ENCODE data around the gene PTEN.

The PTEN gene

DNA sequence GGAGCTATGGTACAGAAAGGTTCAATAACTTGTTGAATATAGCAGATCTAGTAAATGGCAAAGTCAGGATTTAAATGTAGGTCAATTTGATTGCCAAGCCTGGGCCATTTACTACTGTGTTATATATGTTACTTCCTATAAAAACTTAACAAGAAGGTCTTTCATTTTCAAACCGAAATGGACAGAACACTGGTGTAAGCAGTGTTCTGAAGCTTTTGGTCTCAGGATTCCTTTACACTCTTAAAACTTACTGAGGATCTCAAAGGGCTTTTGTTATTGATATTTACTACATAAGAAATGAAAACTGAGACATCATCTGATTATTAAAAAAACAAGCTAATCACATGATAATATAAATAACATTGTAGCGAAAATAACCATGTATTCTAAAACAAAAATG, 114.7 kb downstream of the PTEN start:
- Histone ChIP-seq H3K36me3 (ENCODE audit: control insufficient read depth in 2 of 2, insufficient read depth in 2 of 2, low read length in 2 of 2) (no peaks in the 10 kb centered on the region), H3K4me1 (ENCODE audit: control insufficient read depth, insufficient read depth, low read length) (no peaks in the 10 kb centered on the region), H3K4me3 (ENCODE audit: low read length in 2 of 2) (no peak overlapping the region), H3K9ac (ENCODE audit: low read length in 2 of 2) (no peak overlapping the region), H3K27ac (ENCODE audit: low read length) (no peak overlapping the region), H3K27me3 (ENCODE audit: control insufficient read depth in 1 of 2, insufficient read depth in 2 of 2, low read length in 2 of 2) (no peaks in the 10 kb centered on the region), H3K9me3 (ENCODE audit: control insufficient read depth in 2 of 2, low read length in 2 of 2) (no peaks in the 10 kb centered on the region)

DNA sequence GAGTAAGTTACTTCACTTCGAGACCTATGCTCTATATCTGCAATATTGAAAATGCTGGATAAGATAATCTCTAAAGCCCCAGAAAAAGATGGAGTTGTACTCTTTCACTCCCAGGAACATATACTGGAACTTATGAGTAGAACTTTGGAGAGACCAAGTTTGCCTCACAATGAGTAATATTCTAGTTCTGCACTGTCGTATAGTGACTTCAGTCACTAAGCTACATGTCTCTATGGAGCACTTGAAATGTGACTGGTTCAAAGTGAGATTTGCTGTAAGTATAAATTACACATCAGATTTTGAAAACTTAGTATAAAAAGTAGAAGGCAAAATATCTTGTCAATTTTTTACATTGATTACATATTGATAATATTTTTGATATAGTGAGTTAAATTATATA, 116.4 kb downstream of the PTEN start:
- no peak overlapping the region for H3K27ac ChIP-seq (ENCODE audit: low read length)
- H3K27me3 ChIP-seq (ENCODE audit: control insufficient read depth in 1 of 2, insufficient read depth in 2 of 2, low read length in 2 of 2): no peaks in the 10 kb centered on the region
- no peak overlapping the region for H3K9ac ChIP-seq (ENCODE audit: low read length in 2 of 2)
- H3K36me3 ChIP-seq (ENCODE audit: control insufficient read depth in 2 of 2, insufficient read depth in 2 of 2, low read length in 2 of 2): no peaks in the 10 kb centered on the region
- H3K9me3 ChIP-seq (ENCODE audit: control insufficient read depth in 2 of 2, low read length in 2 of 2): no peaks in the 10 kb centered on the region
- no peaks in the 10 kb centered on the region for H3K4me1 ChIP-seq (ENCODE audit: control insufficient read depth, insufficient read depth, low read length)
- H3K4me3 ChIP-seq (ENCODE audit: low read length in 2 of 2): no peak overlapping the region

DNA sequence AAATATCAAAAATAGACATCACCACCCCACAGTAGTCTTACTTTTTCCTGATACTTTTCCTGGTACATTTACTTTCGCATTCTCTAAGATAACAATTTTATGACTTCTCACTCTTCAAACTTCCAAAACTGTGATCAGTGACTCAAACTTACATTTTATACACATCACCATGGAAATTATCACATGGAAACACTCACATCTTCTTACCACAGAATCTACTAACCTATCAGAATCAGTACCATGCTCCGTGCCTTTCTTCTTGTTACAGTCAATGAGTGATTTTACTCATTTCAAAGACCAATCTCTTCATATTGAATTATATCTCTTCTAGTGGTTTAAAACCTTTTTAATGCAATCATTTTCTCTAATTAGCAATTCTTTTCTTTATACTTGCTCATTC, 120.3 kb downstream of the PTEN start:
- H3K9me3 ChIP-seq (ENCODE audit: control insufficient read depth in 2 of 2, low read length in 2 of 2): no peaks in the 10 kb centered on the region
- H3K27me3 ChIP-seq (ENCODE audit: control insufficient read depth in 1 of 2, insufficient read depth in 2 of 2, low read length in 2 of 2): no peaks in the 10 kb centered on the region
- H3K4me1 ChIP-seq (ENCODE audit: control insufficient read depth, insufficient read depth, low read length): no peaks in the 10 kb centered on the region
- H3K36me3 ChIP-seq (ENCODE audit: control insufficient read depth in 2 of 2, insufficient read depth in 2 of 2, low read length in 2 of 2): no peaks in the 10 kb centered on the region
- H3K27ac ChIP-seq (ENCODE audit: low read length): no peak overlapping the region
- no peak overlapping the region for H3K9ac ChIP-seq (ENCODE audit: low read length in 2 of 2)
- H3K4me3 ChIP-seq (ENCODE audit: low read length in 2 of 2): no peak overlapping the region

DNA sequence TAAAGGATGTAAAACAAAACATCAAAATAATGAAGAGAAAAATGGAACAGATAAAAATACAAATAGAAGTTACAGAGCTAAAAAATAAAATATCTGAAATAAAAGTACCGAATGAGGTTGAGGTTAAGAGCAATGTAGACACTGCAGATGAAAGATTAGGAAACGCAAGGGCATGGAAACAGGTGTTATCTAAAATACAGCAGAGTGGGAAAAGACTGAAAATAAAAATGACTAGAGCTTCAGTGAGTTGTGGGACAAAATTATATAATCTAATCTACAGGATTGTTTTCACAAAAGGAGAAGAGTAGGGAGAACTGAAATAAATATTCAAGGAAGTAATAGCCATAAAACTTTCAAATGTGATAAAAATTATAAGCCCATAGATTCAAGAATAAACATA, 123.8 kb downstream of the PTEN start:
- no peaks in the 10 kb centered on the region for H3K36me3 ChIP-seq (ENCODE audit: control insufficient read depth in 2 of 2, insufficient read depth in 2 of 2, low read length in 2 of 2)
- H3K4me1 ChIP-seq (ENCODE audit: control insufficient read depth, insufficient read depth, low read length): no peaks in the 10 kb centered on the region
- no peak overlapping the region for H3K4me3 ChIP-seq (ENCODE audit: low read length in 2 of 2)
- H3K27me3 ChIP-seq (ENCODE audit: control insufficient read depth in 1 of 2, insufficient read depth in 2 of 2, low read length in 2 of 2): no peaks in the 10 kb centered on the region
- no peaks in the 10 kb centered on the region for H3K9me3 ChIP-seq (ENCODE audit: control insufficient read depth in 2 of 2, low read length in 2 of 2)
- H3K27ac ChIP-seq (ENCODE audit: low read length): no peak overlapping the region
- H3K9ac ChIP-seq (ENCODE audit: low read length in 2 of 2): no peak overlapping the region

DNA sequence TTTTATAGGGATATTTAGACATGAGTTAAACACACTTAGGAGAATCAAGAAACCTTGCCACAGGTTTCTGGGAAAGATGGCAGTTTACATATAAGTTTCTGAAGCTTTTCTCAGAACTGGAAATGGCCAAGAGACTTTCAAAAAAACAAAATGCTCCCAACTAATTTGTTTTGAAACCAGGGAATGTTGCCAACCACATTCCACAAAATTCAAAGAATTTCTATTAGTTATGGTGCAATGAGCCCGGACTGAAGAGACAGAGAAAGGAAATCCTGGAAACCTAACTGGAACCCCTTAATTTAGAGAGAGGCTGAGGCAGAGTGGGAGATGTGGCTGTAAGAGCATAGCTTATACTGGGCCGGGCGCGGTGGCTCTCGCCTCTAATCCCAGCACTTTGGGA, 128.5 kb downstream of the PTEN start:
- no peak overlapping the region for H3K9ac ChIP-seq (ENCODE audit: low read length in 2 of 2)
- no peaks in the 10 kb centered on the region for H3K4me1 ChIP-seq (ENCODE audit: control insufficient read depth, insufficient read depth, low read length)
- no peaks in the 10 kb centered on the region for H3K9me3 ChIP-seq (ENCODE audit: control insufficient read depth in 2 of 2, low read length in 2 of 2)
- H3K36me3 ChIP-seq (ENCODE audit: control insufficient read depth in 2 of 2, insufficient read depth in 2 of 2, low read length in 2 of 2): no peaks in the 10 kb centered on the region
- no peaks in the 10 kb centered on the region for H3K27me3 ChIP-seq (ENCODE audit: control insufficient read depth in 1 of 2, insufficient read depth in 2 of 2, low read length in 2 of 2)
- no peak overlapping the region for H3K27ac ChIP-seq (ENCODE audit: low read length)
- no peak overlapping the region for H3K4me3 ChIP-seq (ENCODE audit: low read length in 2 of 2)

DNA sequence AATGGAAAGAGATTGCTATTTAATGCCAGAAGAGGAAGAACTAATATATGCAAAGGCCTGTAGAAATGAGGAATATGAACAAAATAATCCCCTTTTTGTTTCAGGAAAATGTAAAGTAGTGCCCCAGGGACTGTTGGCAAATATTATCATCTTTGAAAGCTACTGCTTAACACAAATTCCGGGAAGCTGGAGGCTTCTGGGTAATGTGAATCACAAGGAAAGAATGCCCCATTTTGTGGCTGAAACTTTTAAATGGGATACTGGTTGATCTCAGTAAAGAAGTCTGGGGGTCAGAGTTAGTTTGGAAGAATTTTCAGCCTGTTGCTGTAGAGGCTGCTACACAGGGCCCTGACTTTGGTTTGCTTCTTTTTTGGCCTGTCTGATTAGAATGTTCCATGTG, 141.0 kb downstream of the PTEN start:
- no peaks in the 10 kb centered on the region for H3K36me3 ChIP-seq (ENCODE audit: control insufficient read depth in 2 of 2, insufficient read depth in 2 of 2, low read length in 2 of 2)
- no peaks in the 10 kb centered on the region for H3K9me3 ChIP-seq (ENCODE audit: control insufficient read depth in 2 of 2, low read length in 2 of 2)
- H3K4me3 ChIP-seq (ENCODE audit: low read length in 2 of 2): no peak overlapping the region
- no peaks in the 10 kb centered on the region for H3K4me1 ChIP-seq (ENCODE audit: control insufficient read depth, insufficient read depth, low read length)
- H3K27ac ChIP-seq (ENCODE audit: low read length): no peak overlapping the region
- H3K27me3 ChIP-seq (ENCODE audit: control insufficient read depth in 1 of 2, insufficient read depth in 2 of 2, low read length in 2 of 2): no peaks in the 10 kb centered on the region
- no peak overlapping the region for H3K9ac ChIP-seq (ENCODE audit: low read length in 2 of 2)

DNA sequence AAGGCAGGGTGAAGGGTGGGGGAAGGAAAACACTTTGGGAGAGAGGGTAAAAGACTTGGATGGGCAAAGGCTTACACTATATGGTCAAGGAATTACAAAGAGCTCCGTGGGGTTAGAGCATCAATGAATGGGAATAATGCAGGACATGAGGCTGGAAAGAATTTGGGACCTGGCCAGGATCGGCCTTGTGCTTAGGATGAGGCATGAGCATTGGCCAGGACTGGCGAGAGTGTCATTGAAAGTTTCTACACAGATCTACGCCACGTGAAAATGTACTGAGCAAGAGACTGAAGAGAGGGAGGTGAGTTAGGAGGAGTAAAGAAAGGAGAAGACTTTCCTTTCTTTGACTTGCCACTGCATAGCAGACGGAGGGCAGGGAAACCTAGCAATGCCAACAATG, 142.8 kb downstream of the PTEN start:
- no peak overlapping the region for H3K27ac ChIP-seq (ENCODE audit: low read length)
- H3K9ac ChIP-seq (ENCODE audit: low read length in 2 of 2): no peak overlapping the region
- no peak overlapping the region for H3K4me3 ChIP-seq (ENCODE audit: low read length in 2 of 2)
- no peaks in the 10 kb centered on the region for H3K9me3 ChIP-seq (ENCODE audit: control insufficient read depth in 2 of 2, low read length in 2 of 2)
- H3K36me3 ChIP-seq (ENCODE audit: control insufficient read depth in 2 of 2, insufficient read depth in 2 of 2, low read length in 2 of 2): no peaks in the 10 kb centered on the region
- H3K27me3 ChIP-seq (ENCODE audit: control insufficient read depth in 1 of 2, insufficient read depth in 2 of 2, low read length in 2 of 2): no peaks in the 10 kb centered on the region
- no peaks in the 10 kb centered on the region for H3K4me1 ChIP-seq (ENCODE audit: control insufficient read depth, insufficient read depth, low read length)

DNA sequence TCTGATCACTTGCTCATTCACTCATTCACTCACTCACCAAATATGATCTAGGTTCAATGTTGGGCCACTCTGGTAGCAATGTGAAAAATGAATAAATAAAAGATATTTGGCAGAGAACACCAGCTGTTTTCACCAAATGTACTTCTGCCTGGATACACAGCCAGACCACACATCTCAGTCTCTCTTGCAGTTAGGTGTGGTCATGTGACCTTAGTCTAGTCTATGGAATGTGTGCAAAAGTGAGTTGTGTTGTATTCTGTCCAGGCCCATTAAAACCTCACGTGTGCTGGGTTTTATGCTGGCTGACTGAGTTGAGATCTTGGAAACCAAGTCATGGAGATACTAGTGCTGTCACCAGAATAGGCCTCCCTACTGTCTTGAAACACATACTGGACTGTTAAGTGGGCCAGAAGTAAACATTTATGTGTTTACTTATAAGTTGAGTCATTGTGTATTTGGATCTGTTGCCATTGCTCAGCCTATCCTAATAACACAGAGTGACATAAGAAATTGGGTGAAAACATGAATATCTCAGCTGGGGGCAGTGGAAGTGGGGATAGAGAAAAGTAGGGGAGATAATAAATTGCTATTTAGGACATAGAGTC, 145.5 kb downstream of the PTEN start:
- Histone ChIP-seq H3K4me3 (ENCODE audit: low read length in 2 of 2) (no peak overlapping the region), H3K36me3 (ENCODE audit: control insufficient read depth in 2 of 2, insufficient read depth in 2 of 2, low read length in 2 of 2) (no peaks in the 10 kb centered on the region), H3K9ac (ENCODE audit: low read length in 2 of 2) (no peak overlapping the region), H3K9me3 (ENCODE audit: control insufficient read depth in 2 of 2, low read length in 2 of 2) (no peaks in the 10 kb centered on the region), H3K27me3 (ENCODE audit: control insufficient read depth in 1 of 2, insufficient read depth in 2 of 2, low read length in 2 of 2) (no peaks in the 10 kb centered on the region), H3K4me1 (ENCODE audit: control insufficient read depth, insufficient read depth, low read length) (no peaks in the 10 kb centered on the region), H3K27ac (ENCODE audit: low read length) (no peak overlapping the region)

DNA sequence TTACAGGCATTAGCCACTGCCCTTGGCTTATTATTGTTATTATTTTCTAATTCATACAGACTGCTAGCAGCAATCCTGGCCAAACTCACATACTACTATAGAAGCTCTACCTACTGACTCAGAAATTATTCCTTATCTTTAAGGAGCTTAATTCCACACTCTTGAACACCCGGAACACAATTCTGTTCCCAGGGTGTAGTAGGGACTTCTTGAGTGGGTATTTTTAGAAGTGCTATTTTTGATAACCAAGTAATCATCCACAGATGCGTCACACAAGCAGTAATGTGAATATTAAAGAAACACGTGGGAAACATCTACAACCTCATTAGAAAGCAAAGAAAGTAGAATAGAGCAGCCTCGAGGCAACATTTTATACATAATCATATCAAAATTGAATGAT, 149.2 kb downstream of the PTEN start:
- Histone ChIP-seq H3K9ac (ENCODE audit: low read length in 2 of 2) (no peak overlapping the region), H3K4me3 (ENCODE audit: low read length in 2 of 2) (no peak overlapping the region), H3K4me1 (ENCODE audit: control insufficient read depth, insufficient read depth, low read length) (no peaks in the 10 kb centered on the region), H3K27me3 (ENCODE audit: control insufficient read depth in 1 of 2, insufficient read depth in 2 of 2, low read length in 2 of 2) (no peaks in the 10 kb centered on the region), H3K9me3 (ENCODE audit: control insufficient read depth in 2 of 2, low read length in 2 of 2) (no peaks in the 10 kb centered on the region), H3K27ac (ENCODE audit: low read length) (no peak overlapping the region), H3K36me3 (ENCODE audit: control insufficient read depth in 2 of 2, insufficient read depth in 2 of 2, low read length in 2 of 2) (no peaks in the 10 kb centered on the region)

DNA sequence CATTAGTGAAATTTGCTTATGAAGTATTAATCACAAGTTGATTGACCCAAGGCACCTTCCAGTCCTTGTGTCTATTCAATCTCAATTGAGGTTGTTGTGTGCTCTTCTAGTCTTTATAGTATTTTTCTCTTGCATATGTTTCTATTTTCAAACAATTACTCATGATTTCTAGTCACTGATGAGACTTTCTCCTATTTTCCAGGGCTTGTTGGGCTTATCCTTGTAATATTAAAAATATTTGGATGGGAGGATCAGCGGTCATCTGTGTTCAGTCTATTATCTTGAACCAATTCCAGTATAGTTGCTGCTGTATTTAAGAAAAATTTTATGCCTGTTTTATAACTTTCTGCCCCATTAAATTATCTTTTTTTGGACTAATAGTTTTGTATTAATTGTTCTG, 154.4 kb downstream of the PTEN start:
- no peaks in the 10 kb centered on the region for H3K36me3 ChIP-seq (ENCODE audit: control insufficient read depth in 2 of 2, insufficient read depth in 2 of 2, low read length in 2 of 2)
- no peak overlapping the region for H3K9ac ChIP-seq (ENCODE audit: low read length in 2 of 2)
- no peaks in the 10 kb centered on the region for H3K4me1 ChIP-seq (ENCODE audit: control insufficient read depth, insufficient read depth, low read length)
- no peak overlapping the region for H3K4me3 ChIP-seq (ENCODE audit: low read length in 2 of 2)
- H3K9me3 ChIP-seq (ENCODE audit: control insufficient read depth in 2 of 2, low read length in 2 of 2): no peaks in the 10 kb centered on the region
- H3K27me3 ChIP-seq (ENCODE audit: control insufficient read depth in 1 of 2, insufficient read depth in 2 of 2, low read length in 2 of 2): no peaks in the 10 kb centered on the region
- no peak overlapping the region for H3K27ac ChIP-seq (ENCODE audit: low read length)

DNA sequence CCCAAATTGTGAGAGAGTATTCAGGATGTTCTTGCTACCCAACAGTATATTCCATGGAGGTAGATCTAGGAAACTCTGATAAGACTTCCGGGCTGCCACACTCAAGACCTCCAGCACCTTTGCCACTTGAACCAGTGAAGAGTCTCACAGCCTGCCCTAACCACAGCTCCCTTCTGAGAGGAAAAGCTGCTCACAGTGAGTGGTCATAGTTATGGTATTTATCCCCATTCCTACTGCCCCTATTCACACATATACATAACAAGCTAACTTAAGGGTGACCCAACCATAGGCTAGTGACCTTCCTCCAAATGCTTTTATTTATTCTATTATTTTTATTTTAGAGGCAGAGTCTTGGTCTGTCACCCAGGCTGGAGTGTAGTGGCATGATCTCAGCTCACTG, 156.3 kb downstream of the PTEN start:
- H3K9me3 ChIP-seq (ENCODE audit: control insufficient read depth in 2 of 2, low read length in 2 of 2): no peaks in the 10 kb centered on the region
- no peak overlapping the region for H3K27ac ChIP-seq (ENCODE audit: low read length)
- H3K9ac ChIP-seq (ENCODE audit: low read length in 2 of 2): no peak overlapping the region
- no peaks in the 10 kb centered on the region for H3K36me3 ChIP-seq (ENCODE audit: control insufficient read depth in 2 of 2, insufficient read depth in 2 of 2, low read length in 2 of 2)
- no peaks in the 10 kb centered on the region for H3K4me1 ChIP-seq (ENCODE audit: control insufficient read depth, insufficient read depth, low read length)
- no peaks in the 10 kb centered on the region for H3K27me3 ChIP-seq (ENCODE audit: control insufficient read depth in 1 of 2, insufficient read depth in 2 of 2, low read length in 2 of 2)
- no peak overlapping the region for H3K4me3 ChIP-seq (ENCODE audit: low read length in 2 of 2)

Data from stomach smooth muscle (tissue), 2 donors.